Urinary bladder (tissue), 4 donors: Measurements from ENCODE around the gene CHTF8. TPM values are rescaled to one million over a fixed set of nuclear protein-coding genes. Genes with fewer than 3 reads are reported as not detected.

Experiments
- DNase-seq: peaks from one replicate; pipeline ENCODE4 v3.0.0-alpha.2; 2015; ENCODE audit errors: extremely low spot score
- H3K27ac ChIP-seq: one replicate; pipeline ENCODE4 v1.5.1; 2013; ENCODE audit warnings: low read depth, mild to moderate bottlenecking, moderate library complexity
- H3K36me3 ChIP-seq: one replicate; pipeline ENCODE4 v1.6.1; 2013; ENCODE audit warnings: mild to moderate bottlenecking, moderate library complexity; ENCODE audit not compliant: insufficient read depth
- H3K4me1 ChIP-seq: one replicate; pipeline ENCODE4 v1.6.1; 2013; ENCODE audit warnings: mild to moderate bottlenecking, moderate library complexity; ENCODE audit not compliant: insufficient read depth
- H3K4me3 ChIP-seq: one replicate; pipeline ENCODE4 v1.5.1; 2013; ENCODE audit warnings: low read depth, low read length
- WGBS: extraction: QIAGEN DNeasy Blood & Tissue Kit; methylation state at CpG from one replicate; pipeline ENCODE4 v1.1.7; 2013; 5-methylcytosine and 5-hydroxymethylcytosine counted together
- polyA plus RNA-seq: library from polyadenylated mRNA; stranded (reverse); fragments of 200-250 nt; gene quantifications from one replicate; pipeline ENCODE4 v1.2.3, GENCODE V29; 2013
- small RNA-seq: library from RNA; depleted of rRNA; stranded (forward); fragments of <200 nt; gene quantifications from one replicate; pipeline ENCODE3, GENCODE V24; 2014
- total RNA-seq: library from RNA; depleted of rRNA; stranded (reverse); fragments of >200 nt; gene quantifications from one replicate; pipeline ENCODE4 v1.2.3, GENCODE V29; 2014
- donor health status: healthy with polysubstance abuse.
- donor health status: healthy.

CHTF8 gene
- total and polyA plus RNA-seq, 2 donors: 67.9 to 76.5 TPM

GRCh38 chr16:69077251-69077650 is 55.1 kb downstream of the CHTF8 start:
- Histone ChIP-seq H3K36me3 (no peaks in the 10 kb centered on the region), H3K4me1 (no peaks in the 10 kb centered on the region), H3K4me3 (no peak overlapping the region), H3K27ac (no peak overlapping the region)
- no peak for DNase-seq
- 88% methylated on average over 4 of the region's 4 CpGs for WGBS

GRCh38 chr16:69073181-69073702 is 59.1 kb downstream of the CHTF8 start:
- Histone ChIP-seq H3K4me3 (no peak overlapping the region), H3K4me1 (no peaks in the 10 kb centered on the region), H3K27ac (no peak overlapping the region), H3K36me3 (no peaks in the 10 kb centered on the region)
- WGBS: 81% methylated on average over 10 of the region's 10 CpGs
- no peak for DNase-seq

- no peak for DNase-seq
- no peaks in the 10 kb centered on the region for H3K36me3 ChIP-seq
- no peak overlapping the region for H3K4me3 ChIP-seq
- 77% methylated on average over 2 of the region's 2 CpGs for WGBS
- H3K27ac ChIP-seq: no peak overlapping the region
- no peaks in the 10 kb centered on the region for H3K4me1 ChIP-seq
Observed at GRCh38 chr16:69072640-69072974, 59.8 kb downstream of the CHTF8 start.

GRCh38 chr16:69071036-69071435 is 61.4 kb downstream of the CHTF8 start:
- DNase-seq: no peak
- H3K27ac ChIP-seq: no peak overlapping the region
- no peak overlapping the region for H3K4me3 ChIP-seq
- 79% methylated on average over 3 of the region's 3 CpGs for WGBS
- H3K4me1 ChIP-seq: no peaks in the 10 kb centered on the region
- H3K36me3 ChIP-seq: no peaks in the 10 kb centered on the region

GRCh38 chr16:69069504-69069903 is 62.9 kb downstream of the CHTF8 start:
- 97% methylated on average over 5 of the region's 5 CpGs for WGBS
- H3K4me3 ChIP-seq: no peak overlapping the region
- no peaks in the 10 kb centered on the region for H3K36me3 ChIP-seq
- no peak for DNase-seq
- no peaks in the 10 kb centered on the region for H3K4me1 ChIP-seq
- H3K27ac ChIP-seq: no peak overlapping the region

Small RNA genes lying within 50 kb of the gene (small RNA-seq; reads per million reads assigned to genes)
- not detected for gene RNU6-22P

Other genes starting within 250 kb of the CHTF8 start
- gene HAS3, start 26.9 kb downstream of the CHTF8 start, total RNA-seq: 2.9 TPM
- 13.0 TPM for gene HAS3, start 26.9 kb downstream of the CHTF8 start, polyA plus RNA-seq
- 19.0 TPM for gene UTP4, start 61 bp upstream of the CHTF8 start, total RNA-seq
- gene UTP4, start 61 bp upstream of the CHTF8 start, polyA plus RNA-seq: 27.1 TPM
- gene SNTB2, start 54.6 kb upstream of the CHTF8 start, total RNA-seq: 53.3 TPM
- 12.9 TPM for gene SNTB2, start 54.6 kb upstream of the CHTF8 start, polyA plus RNA-seq
- 15.7 TPM for gene VPS4A, start 178.8 kb upstream of the CHTF8 start, total RNA-seq
- 36.7 TPM for gene VPS4A, start 178.8 kb upstream of the CHTF8 start, polyA plus RNA-seq
- gene PDF, start 198.0 kb upstream of the CHTF8 start, total RNA-seq: 4.7 TPM
- 6.7 TPM for gene PDF, start 198.0 kb upstream of the CHTF8 start, polyA plus RNA-seq
- 31.5 TPM for gene COG8, start 207.0 kb upstream of the CHTF8 start, total RNA-seq
- gene COG8, start 207.0 kb upstream of the CHTF8 start, polyA plus RNA-seq: 25.4 TPM
- gene NIP7, start 207.2 kb upstream of the CHTF8 start, total RNA-seq: 16.0 TPM
- 11.3 TPM for gene NIP7, start 207.2 kb upstream of the CHTF8 start, polyA plus RNA-seq
- not detected for gene TMED6, start 219.2 kb upstream of the CHTF8 start, total RNA-seq
- gene TMED6, start 219.2 kb upstream of the CHTF8 start, polyA plus RNA-seq: 0.09 TPM